RWPE2 (cell line): Measurements from ENCODE around the gene SLC46A3.
A peak's percentile ranks its signal among the peaks of the same experiment; 100 is the strongest.
"Not testable (repeated sequence)": the region's sequence is repeated elsewhere in the genome, so short reads cannot be mapped to it uniquely, and the experiment has no call there.

Source experiments
- ATAC-seq: fragments of 200-7000 bp; cut with Tn5 transposase; 3 replicates; pipeline ENCODE4 v1.9.1; 2021; ENCODE audit warnings: low read depth
- DNase-seq: peaks from one replicate; pipeline ENCODE4 v3.0.0-alpha.2; 2020; ENCODE audit warnings: low spot score
- H3K27ac ChIP-seq: fragments of 450-650 bp; 2 replicates; pipeline ENCODE4 v1.5.1; 2017; ENCODE audit warnings: mild to moderate bottlenecking; ENCODE audit not compliant: poor library complexity, severe bottlenecking
- H3K27me3 ChIP-seq: fragments of 250-450 bp; sonication (Bioruptor Pico); 2 replicates; pipeline ENCODE4 v1.5.1; 2021; ENCODE audit warnings: mild to moderate bottlenecking, moderate library complexity; ENCODE audit not compliant: insufficient read depth, poor library complexity, severe bottlenecking
- H3K36me3 ChIP-seq: fragments of 250-450 bp; sonication (Bioruptor Pico); 2 replicates; pipeline ENCODE4 v1.5.1; 2020; ENCODE audit warnings: low read depth, mild to moderate bottlenecking, moderate library complexity
- H3K4me1 ChIP-seq: fragments of 250-450 bp; sonication (Bioruptor Pico); 2 replicates; pipeline ENCODE4 v1.5.1; 2021; ENCODE audit warnings: mild to moderate bottlenecking, moderate library complexity; ENCODE audit not compliant: insufficient read depth, poor library complexity, severe bottlenecking
- H3K4me3 ChIP-seq: fragments of 250-450 bp; sonication (Bioruptor Pico); 2 replicates; pipeline ENCODE4 v1.5.1; 2021; ENCODE audit warnings: mild to moderate bottlenecking, moderate library complexity; ENCODE audit not compliant: severe bottlenecking
- H3K9me3 ChIP-seq: fragments of 250-450 bp; sonication (Bioruptor Pico); 2 replicates; pipeline ENCODE4 v1.5.1; 2021; ENCODE audit warnings: mild to moderate bottlenecking, moderate library complexity; ENCODE audit not compliant: severe bottlenecking
- TF ChIP-seq, protein P1 (sequence below): fragments of 450-650 bp; IDR thresholded peaks from one replicate; pipeline ENCODE4 v1.5.1; 2017; ENCODE audit warnings: mild to moderate bottlenecking, moderate library complexity; ENCODE audit not compliant: poor library complexity, severe bottlenecking

Gene SLC46A3

DNA sequence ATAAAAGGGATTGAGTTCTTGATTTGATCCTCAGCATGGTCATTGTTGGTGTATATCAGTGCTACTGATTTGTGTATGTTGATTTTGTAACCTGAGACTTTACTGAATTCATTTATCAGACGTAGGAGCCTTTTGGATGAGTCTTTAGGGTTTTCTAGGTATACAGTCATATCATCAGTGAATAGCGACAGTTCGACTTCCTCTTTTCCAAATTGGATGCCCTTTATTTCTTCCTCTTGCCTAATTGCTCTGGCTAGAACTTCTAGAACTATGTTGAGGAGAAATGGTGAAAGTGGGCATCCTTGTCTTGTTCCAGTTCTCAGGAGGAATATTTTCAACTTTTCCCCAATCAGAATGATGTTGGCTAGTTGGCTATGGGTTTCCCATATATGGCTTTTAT lies 32.9 kb downstream of the SLC46A3 start:
- no peaks in the 10 kb centered on the region for H3K36me3 ChIP-seq
- H3K27me3 ChIP-seq, result no peaks in the 10 kb centered on the region
- TF ChIP-seq, protein P1, sequence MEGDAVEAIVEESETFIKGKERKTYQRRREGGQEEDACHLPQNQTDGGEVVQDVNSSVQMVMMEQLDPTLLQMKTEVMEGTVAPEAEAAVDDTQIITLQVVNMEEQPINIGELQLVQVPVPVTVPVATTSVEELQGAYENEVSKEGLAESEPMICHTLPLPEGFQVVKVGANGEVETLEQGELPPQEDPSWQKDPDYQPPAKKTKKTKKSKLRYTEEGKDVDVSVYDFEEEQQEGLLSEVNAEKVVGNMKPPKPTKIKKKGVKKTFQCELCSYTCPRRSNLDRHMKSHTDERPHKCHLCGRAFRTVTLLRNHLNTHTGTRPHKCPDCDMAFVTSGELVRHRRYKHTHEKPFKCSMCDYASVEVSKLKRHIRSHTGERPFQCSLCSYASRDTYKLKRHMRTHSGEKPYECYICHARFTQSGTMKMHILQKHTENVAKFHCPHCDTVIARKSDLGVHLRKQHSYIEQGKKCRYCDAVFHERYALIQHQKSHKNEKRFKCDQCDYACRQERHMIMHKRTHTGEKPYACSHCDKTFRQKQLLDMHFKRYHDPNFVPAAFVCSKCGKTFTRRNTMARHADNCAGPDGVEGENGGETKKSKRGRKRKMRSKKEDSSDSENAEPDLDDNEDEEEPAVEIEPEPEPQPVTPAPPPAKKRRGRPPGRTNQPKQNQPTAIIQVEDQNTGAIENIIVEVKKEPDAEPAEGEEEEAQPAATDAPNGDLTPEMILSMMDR, result no peak
- no peak overlapping the region for H3K4me3 ChIP-seq
- H3K4me1 ChIP-seq, result no peaks in the 10 kb centered on the region
- no peaks in the 10 kb centered on the region for H3K9me3 ChIP-seq
- no peak overlapping the region for H3K27ac ChIP-seq
- no peak for ATAC-seq
- DNase-seq, result no peak

DNA sequence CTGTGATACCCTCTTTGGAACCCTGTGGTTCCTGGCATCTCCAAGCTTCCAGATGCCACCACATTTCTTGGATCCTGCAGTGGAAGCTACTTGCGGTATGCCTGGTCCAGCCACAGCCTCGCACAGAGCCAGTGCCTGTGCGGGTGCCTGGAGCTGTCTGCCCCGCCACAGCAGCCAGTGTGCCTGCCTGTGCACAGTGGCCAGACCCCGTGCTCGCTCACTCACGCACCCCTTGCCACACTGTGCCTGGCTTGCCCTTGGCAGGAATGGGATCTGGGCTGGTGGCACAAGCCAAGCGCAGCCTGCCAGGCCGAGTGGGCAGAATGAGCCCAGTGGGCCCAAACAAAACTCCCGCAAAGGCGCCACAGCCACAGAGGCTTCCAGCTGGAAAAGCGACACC lies 33.7 kb downstream of the SLC46A3 start:
- no peak overlapping the region for H3K4me3 ChIP-seq
- H3K9me3 ChIP-seq, result no peaks in the 10 kb centered on the region
- no peaks in the 10 kb centered on the region for H3K36me3 ChIP-seq
- H3K27me3 ChIP-seq, result no peaks in the 10 kb centered on the region
- H3K4me1 ChIP-seq, result no peaks in the 10 kb centered on the region
- H3K27ac ChIP-seq, result no peak overlapping the region
- TF ChIP-seq, protein P1, result no peak
- ATAC-seq (no peak), DNase-seq (no peak)

DNA sequence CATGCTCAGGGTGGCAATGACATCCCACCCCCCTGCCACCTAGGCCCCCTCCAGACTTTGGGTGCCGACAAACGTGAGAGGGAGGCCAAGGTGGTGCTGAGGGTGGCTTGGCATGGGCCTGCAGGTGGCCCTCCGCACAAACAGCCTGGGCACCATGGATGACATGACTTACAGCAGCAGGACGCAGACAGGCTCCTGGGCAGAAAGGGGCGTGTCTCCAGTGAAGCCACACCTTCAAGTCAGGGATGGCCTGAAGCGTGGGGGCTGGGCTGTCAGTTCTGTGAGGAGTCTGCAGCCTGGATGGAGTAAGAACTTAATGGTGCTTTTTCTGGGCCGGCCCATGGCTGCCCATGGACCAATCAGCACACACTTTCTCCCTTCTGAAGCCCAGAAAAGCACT lies 34.5 kb downstream of the SLC46A3 start:
- no peak; the same call in 2 of the 3 replicates for ATAC-seq
- no peak overlapping the region for H3K27ac ChIP-seq
- H3K27me3 ChIP-seq, result no peaks in the 10 kb centered on the region
- H3K4me1 ChIP-seq, result no peaks in the 10 kb centered on the region
- TF ChIP-seq, protein P1, result no peak
- H3K9me3 ChIP-seq, result no peaks in the 10 kb centered on the region
- peaks cover 5% of the 10 kb centered on the region for H3K36me3 ChIP-seq
- peak; percentile 42 for DNase-seq
- H3K4me3 ChIP-seq, result no peak overlapping the region

DNA sequence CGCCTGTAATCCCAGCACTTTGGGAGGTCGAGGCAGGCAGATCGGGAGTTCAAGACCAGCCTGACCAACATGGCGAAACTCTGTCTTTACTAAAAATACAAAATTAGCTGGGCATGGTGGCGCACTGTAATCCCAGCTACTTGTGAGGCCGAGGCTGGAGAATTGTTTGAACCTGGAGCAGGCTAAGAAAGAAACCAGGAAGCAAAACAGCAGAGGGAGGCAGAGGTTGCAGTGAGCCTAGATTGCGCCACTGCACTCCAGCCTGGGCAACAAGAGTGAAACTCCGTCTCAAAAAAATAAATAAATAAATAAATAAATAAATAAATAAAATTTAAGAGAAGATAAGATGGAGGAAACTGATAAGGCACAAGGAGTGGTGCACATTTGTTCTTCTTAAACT lies 35.6 kb downstream of the SLC46A3 start:
- not testable (repeated sequence) for H3K27ac ChIP-seq, H3K4me3 ChIP-seq, H3K9me3 ChIP-seq, DNase-seq, H3K27me3 ChIP-seq, H3K4me1 ChIP-seq, ATAC-seq
- peaks cover 15% of the 10 kb centered on the region for H3K36me3 ChIP-seq

DNA sequence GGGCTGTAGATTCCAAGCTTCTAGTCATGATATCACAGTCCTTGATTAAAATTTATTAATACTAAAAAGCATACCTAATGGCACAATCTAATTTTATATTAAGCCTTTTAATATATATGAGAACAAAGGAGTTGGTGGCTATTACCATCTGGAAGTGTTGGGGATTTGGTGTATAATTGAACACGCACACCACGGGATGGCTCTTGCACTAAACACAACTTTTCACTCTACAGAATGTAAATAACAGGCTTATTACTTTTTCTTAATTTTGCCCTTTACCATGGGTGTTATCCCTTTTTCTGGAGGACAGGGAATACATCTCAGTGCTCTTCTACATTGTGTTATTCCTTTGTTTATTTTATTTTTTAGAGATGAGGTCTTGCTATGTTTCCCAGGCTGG lies 38.2 kb downstream of the SLC46A3 start:
- no peak overlapping the region for H3K4me3 ChIP-seq
- no peaks in the 10 kb centered on the region for H3K27me3 ChIP-seq
- no peaks in the 10 kb centered on the region for H3K9me3 ChIP-seq
- H3K27ac ChIP-seq, result no peak overlapping the region
- TF ChIP-seq, protein P1, result no peak
- H3K36me3 ChIP-seq, result peaks cover 42% of the 10 kb centered on the region
- no peaks in the 10 kb centered on the region for H3K4me1 ChIP-seq
- DNase-seq (no peak), ATAC-seq (no peak)

DNA sequence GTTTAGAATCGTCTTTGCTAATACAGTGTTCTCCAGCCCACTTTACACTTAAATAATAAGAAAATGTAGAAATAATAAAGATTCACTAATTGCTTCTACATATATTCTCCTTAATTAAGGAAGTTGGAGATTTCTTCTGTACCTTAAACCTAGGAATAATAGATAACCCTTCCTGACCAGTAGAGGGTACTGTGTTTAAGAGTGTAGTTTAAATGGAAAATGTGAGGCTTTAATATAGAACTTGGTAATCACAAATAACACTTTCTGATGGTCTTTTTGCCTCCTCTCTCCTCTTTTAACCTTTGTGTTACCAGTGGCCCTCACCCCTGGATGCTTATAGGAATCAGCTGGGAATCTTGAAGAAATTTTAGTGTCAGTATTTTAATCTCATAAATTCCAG lies 39.1 kb downstream of the SLC46A3 start:
- no peaks in the 10 kb centered on the region for H3K27me3 ChIP-seq

More for the DNA sequence above, 39.1 kb downstream of the SLC46A3 start:
- TF ChIP-seq, protein P1, result peak; percentile 44
- no peak for DNase-seq
- no peak overlapping the region for H3K4me3 ChIP-seq
- ATAC-seq, result 0 out of 3 replicates have a peak, but pooled peaks have one; percentile 35
- H3K27ac ChIP-seq, result no peak overlapping the region
- H3K4me1 ChIP-seq, result no peaks in the 10 kb centered on the region
- no peaks in the 10 kb centered on the region for H3K9me3 ChIP-seq
- H3K36me3 ChIP-seq, result peaks cover 44% of the 10 kb centered on the region
